GM12874 (cell line): Measurements from ENCODE around the gene CEMIP.

Experiments used
- TF ChIP-seq, protein P1 (sequence below): IDR thresholded peaks from 2 replicates; pipeline ENCODE4 v1.5.1; 2011; ENCODE audit warnings: low read depth, mild to moderate bottlenecking, control low read depth, low read length, moderate library complexity; ENCODE audit not compliant: insufficient read depth

CEMIP gene

DNA sequence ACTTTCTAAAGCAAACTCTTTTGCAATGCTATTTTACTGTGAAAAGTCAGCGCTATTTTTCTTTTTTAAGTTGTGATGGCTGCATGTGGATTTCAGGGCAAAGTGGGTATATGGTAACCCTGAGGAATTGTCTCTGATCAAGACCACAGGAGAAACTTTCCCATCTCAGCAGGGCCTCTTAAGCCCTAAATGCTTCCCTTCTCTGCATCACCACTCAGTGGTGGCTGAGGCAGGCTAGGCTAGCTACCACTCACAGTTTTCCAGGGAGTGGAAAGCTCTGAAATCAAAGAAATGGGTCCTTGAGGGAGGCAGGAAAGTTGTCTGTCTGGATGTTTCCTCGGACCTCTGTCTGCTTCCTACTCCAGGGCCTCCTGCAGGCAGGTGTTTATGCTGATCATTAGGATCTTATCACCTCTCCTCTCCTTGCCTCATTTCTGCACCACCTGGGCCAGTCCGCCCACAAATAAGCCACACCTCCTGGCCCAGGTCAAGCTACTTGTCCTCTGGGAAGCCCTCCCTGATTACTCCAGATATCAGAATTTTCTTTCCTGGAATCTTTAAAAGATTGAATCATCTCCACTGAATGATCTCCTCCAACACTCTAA, 37.0 kb downstream of the CEMIP start:
- TF ChIP-seq, protein P1, sequence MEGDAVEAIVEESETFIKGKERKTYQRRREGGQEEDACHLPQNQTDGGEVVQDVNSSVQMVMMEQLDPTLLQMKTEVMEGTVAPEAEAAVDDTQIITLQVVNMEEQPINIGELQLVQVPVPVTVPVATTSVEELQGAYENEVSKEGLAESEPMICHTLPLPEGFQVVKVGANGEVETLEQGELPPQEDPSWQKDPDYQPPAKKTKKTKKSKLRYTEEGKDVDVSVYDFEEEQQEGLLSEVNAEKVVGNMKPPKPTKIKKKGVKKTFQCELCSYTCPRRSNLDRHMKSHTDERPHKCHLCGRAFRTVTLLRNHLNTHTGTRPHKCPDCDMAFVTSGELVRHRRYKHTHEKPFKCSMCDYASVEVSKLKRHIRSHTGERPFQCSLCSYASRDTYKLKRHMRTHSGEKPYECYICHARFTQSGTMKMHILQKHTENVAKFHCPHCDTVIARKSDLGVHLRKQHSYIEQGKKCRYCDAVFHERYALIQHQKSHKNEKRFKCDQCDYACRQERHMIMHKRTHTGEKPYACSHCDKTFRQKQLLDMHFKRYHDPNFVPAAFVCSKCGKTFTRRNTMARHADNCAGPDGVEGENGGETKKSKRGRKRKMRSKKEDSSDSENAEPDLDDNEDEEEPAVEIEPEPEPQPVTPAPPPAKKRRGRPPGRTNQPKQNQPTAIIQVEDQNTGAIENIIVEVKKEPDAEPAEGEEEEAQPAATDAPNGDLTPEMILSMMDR, result no peak

DNA sequence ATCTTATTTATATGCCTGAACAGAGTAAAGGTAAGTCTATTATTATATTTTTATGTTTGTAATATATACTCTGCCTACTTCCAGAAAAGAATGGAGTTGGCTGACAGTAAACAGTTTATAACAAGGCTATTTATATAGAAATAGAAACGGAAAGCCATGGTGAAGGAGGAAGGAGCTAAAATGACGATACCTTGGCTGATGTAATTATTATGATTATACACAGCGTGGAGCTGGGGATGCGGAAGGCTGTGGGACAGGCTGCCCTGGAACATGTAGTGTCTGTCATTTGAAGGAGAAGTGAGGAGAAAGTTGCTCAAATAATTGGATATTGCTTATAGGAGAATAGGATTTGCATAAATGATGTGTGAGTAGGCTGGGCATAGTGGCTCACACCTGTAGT, 37.8 kb downstream of the CEMIP start:
- TF ChIP-seq, protein P1, result no peak

DNA sequence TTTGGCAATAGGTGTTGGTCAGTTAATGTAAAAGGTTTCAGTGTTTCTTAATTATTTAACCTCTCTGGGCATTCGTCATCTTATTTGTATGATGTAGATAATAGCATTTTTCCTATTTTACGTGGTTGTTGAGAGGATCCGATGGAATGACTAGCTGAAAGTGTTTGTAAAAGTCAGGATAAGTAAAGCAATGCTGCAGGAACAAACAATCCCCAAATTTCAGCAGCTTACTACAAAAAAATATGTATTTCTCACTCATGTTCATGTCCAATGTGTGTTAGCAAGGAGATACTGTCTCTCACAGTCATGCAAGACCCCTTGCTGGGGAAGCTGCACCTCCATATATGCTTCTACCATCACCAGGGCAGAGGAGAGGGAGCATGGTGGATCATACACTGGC, 38.7 kb downstream of the CEMIP start:
- TF ChIP-seq, protein P1, result no peak

DNA sequence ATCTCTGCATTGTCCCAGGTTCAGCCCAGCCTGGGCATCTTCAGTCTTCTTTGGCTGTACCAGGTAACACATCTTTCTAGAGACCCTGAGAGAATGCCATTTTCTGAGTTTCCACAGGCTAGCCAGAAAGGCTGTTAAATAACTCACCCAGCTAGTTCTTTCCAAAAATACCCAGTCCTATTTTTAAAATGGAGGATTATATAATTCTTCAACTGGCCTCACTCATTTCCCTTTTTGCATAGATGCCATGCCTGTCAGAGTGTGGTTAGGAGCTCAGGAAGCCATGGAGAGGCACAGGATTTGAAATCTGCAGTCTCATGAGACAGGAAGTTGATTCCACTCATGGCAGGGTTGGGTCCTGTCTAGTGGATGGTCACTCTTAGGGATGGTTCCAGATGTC, 39.8 kb downstream of the CEMIP start:
- TF ChIP-seq, protein P1, result no peak

DNA sequence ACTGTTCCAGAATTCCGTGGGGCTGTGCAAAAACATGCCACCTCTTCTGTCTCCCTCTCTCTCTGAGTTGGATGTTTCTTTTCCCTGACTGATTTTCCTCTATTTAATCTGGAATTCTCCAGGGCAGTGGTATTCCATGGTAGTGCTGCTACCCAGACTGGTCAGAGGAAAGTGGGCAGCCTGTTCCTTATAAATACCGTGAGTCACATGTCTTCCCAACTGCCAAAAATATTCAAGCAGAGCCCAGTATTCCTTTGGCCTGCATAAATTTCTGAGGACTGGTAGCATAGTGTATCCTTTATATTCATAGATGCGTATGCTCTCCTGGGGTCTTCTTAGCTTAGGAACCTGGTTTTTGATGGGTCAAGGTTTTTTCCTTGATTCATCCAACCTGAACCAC, 40.9 kb downstream of the CEMIP start:
- TF ChIP-seq, protein P1, result no peak

DNA sequence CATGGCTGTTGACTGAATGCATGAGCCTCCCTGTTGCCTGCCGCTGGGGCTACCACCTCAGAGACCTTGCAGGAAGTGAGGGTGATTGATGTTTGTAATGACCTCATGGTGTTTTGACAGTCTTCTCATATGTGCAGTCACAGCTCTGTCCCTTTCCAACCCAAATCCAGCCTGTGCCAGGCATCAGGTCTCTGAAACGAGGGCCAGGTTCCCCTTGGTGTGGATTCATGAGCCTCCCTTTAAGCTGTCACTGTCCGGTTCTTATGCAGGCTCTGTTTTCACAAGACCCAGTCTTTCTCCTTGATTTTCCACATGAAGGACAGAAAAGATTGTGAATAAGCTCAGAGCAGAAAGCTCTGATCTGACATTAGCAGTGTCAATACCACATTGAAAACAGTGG, 43.1 kb downstream of the CEMIP start:
- TF ChIP-seq, protein P1, result no peak

GRCh38 chr15:80822676-80823075, 43.5 kb downstream of the CEMIP start:
- TF ChIP-seq, protein P1, result no peak
